Brain microvascular endothelial cell (primary cell): ENCODE results near the gene AP5S1.

ENCODE experiments used
- DNase-seq: peaks from one replicate; pipeline ENCODE4 v3.0.0-alpha.2; 2020
- H3K27ac ChIP-seq: fragments of 250-450 bp; sonication (Bioruptor Pico); 2 replicates; pipeline ENCODE4 v1.5.1; 2020; ENCODE audit warnings: mild to moderate bottlenecking, moderate library complexity
- H3K27me3 ChIP-seq: fragments of 250-450 bp; sonication (Bioruptor Pico); replicated peaks from 2 replicates; pipeline ENCODE4 v1.5.1; 2020; ENCODE audit warnings: mild to moderate bottlenecking
- H3K36me3 ChIP-seq: fragments of 250-450 bp; sonication (Bioruptor Pico); replicated peaks from 2 replicates; pipeline ENCODE4 v1.5.1; 2020; ENCODE audit warnings: mild to moderate bottlenecking
- H3K4me3 ChIP-seq: 2 replicates; pipeline ENCODE4 v1.5.1; 2011; ENCODE audit warnings: low read depth, mild to moderate bottlenecking, control low read depth, low read length, moderate library complexity
- in situ Hi-C: cut with HindIII; loops from 2 replicates; pipeline ENCODE4 v1.10.0; 2017; ENCODE audit warnings: low sequenced_read_pairs, low pct_ligation_motif_present
- TF ChIP-seq, protein P1 (sequence below): IDR thresholded peaks from 2 replicates; pipeline ENCODE4 v1.5.1; 2011; ENCODE audit warnings: low read depth, mild to moderate bottlenecking, moderate library complexity, low read length, control low read depth, inconsistent platforms; ENCODE audit errors: missing control alignments

AP5S1 gene

DNA sequence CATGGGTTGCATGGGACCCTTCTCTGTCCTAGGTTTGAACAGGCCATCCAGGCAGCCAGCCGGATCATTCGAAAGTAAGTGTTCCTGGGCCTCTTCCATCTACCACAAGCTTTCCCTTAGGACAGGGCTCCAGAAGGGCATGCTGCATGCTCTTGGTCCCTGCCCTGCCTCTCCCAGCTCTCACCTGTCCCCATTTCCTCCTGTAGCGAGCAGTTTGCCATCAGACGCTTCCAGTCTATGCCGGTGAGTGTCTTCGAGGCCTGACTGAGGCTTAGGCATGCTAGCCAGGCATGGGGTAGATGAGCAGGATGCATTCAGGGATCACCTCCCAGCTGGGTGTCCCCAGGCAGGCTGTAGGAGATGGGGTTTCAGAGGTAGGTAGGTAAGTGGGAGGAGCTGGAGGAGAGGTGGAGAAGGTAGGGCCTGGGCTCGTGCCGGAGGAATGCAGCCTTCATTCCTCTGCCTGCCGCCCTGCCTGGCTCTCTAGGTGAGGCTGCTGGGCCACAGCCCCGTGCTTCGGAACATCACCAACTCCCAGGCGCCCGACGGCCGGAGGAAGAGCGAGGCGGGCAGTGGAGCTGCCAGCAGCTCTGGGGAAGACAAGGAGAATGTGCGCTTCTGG is 20.0 kb upstream of the AP5S1 start:
- Histone ChIP-seq H3K27ac (no peak overlapping the region), H3K4me3 (no peak overlapping the region), H3K36me3 (peaks cover 19% of the 10 kb centered on the region), H3K27me3 (no peaks in the 10 kb centered on the region)
- in situ Hi-C loops, result no loop called here
- TF ChIP-seq, protein P1, sequence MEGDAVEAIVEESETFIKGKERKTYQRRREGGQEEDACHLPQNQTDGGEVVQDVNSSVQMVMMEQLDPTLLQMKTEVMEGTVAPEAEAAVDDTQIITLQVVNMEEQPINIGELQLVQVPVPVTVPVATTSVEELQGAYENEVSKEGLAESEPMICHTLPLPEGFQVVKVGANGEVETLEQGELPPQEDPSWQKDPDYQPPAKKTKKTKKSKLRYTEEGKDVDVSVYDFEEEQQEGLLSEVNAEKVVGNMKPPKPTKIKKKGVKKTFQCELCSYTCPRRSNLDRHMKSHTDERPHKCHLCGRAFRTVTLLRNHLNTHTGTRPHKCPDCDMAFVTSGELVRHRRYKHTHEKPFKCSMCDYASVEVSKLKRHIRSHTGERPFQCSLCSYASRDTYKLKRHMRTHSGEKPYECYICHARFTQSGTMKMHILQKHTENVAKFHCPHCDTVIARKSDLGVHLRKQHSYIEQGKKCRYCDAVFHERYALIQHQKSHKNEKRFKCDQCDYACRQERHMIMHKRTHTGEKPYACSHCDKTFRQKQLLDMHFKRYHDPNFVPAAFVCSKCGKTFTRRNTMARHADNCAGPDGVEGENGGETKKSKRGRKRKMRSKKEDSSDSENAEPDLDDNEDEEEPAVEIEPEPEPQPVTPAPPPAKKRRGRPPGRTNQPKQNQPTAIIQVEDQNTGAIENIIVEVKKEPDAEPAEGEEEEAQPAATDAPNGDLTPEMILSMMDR, result no peak
- DNase-seq, result no peak

DNA sequence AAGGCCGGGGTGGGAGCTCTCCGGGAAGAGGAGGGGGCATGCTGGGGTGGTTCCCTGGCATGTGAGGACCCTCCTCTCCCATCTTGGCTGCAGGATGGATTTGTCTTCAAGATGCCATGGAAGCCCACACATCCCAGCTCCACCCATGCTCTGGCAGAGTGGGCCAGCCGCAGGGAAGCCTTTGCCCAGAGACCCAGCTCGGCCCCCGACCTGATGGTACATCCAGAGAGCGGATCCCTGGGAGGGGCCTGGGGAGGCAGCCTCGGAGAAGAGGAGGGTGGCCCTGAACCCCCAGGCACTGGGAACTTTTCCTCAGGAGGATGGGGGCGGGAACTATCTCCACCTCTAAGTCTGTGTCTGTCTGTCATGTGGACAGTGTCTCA is 19.5 kb upstream of the AP5S1 start:
- no peak overlapping the region for H3K4me3 ChIP-seq
- TF ChIP-seq, protein P1, result no peak
- DNase-seq, result no peak
- peaks cover 19% of the 10 kb centered on the region for H3K36me3 ChIP-seq
- in situ Hi-C loops, result no loop called here
- no peaks in the 10 kb centered on the region for H3K27me3 ChIP-seq
- no peak overlapping the region for H3K27ac ChIP-seq

- no peak for DNase-seq
- Histone ChIP-seq H3K27ac (no peak overlapping the region), H3K27me3 (no peaks in the 10 kb centered on the region), H3K36me3 (peaks cover 19% of the 10 kb centered on the region), H3K4me3 (no peak overlapping the region)
- TF ChIP-seq, protein P1, result no peak
- in situ Hi-C loops, result no loop called here
These were observed 19.0 kb upstream of the AP5S1 start for GRCh38 chr20:3801299-3801698.

DNA sequence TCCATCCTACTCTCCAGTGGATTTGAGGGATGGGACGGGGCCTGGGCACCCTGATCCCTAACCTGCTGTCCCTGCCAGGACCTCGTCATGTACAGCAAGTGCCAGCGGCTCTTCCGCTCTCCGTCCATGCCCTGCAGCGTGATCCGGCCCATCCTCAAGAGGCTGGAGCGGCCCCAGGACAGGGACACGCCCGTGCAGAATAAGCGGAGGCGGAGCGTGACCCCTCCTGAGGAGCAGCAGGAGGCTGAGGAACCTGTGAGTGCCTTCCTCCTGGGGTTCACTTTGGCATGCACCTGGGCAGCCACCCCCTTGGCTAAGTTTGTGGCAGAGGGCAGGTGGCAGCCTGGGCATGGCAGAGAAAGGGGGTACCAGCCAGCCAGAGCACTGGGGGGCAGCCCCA is 18.5 kb upstream of the AP5S1 start:
- peaks cover 19% of the 10 kb centered on the region for H3K36me3 ChIP-seq
- no peak overlapping the region for H3K27ac ChIP-seq
- TF ChIP-seq, protein P1, result no peak
- H3K4me3 ChIP-seq, result no peak overlapping the region
- no peaks in the 10 kb centered on the region for H3K27me3 ChIP-seq
- no peak for DNase-seq
- in situ Hi-C loops, result no loop called here

- Histone ChIP-seq H3K4me3 (no peak overlapping the region), H3K27ac (no peak overlapping the region), H3K27me3 (no peaks in the 10 kb centered on the region), H3K36me3 (peaks cover 19% of the 10 kb centered on the region)
- TF ChIP-seq, protein P1, result no peak
- no peak for DNase-seq
- in situ Hi-C loops, result no loop called here
These were observed 17.7 kb upstream of the AP5S1 start for GRCh38 chr20:3802524-3803239.
